ENCODE measurements around the gene CCDC83. TPM values are rescaled to one million over a fixed set of nuclear protein-coding genes. Genes with fewer than 3 reads are reported as not detected.

CCDC83 gene
- polyA plus RNA-seq, 3 donors, result not detected

GRCh38 chr11:85863855-85864254 lies 8.7 kb downstream of the CCDC83 start:
- no peak for TF ChIP-seq CTCF (IDR thresholded peaks at IDR 0.05)
- H3K4me2 ChIP-seq (replicated peaks; ENCODE audit: extremely low read depth, low read length, poor library complexity, severe bottlenecking), result no peak overlapping the region
- no peak overlapping the region for H3K4me3 Mint-ChIP-seq
- no peak overlapping the region for H3K27ac ChIP-seq (ENCODE audit: low read depth in 1 of 2, low read length in 2 of 2)
- intact Hi-C loops (cut with micrococcal nuclease), result loop anchor here in 1 of 2 donors (5.0 kb wide), 1 partner anchor 428 kb away; no protein-coding TSS in a partner anchor
- no peaks in the 10 kb centered on the region for H3K27me3 ChIP-seq (ENCODE audit: control insufficient read depth in 2 of 2, insufficient read depth in 2 of 2, low read length in 2 of 2)
- peaks cover 0 to 4% of the 10 kb centered on the region in 2 donors for H3K4me1 ChIP-seq (ENCODE audit: control insufficient read depth in 1 of 2, insufficient read depth in 2 of 2, low read length in 2 of 2)
- DNase-seq, result peak; percentile 15 to 37 (median 26)
- H2AFZ ChIP-seq (ENCODE audit: insufficient read depth, low read depth, low read length, poor library complexity, severe bottlenecking), result no peak overlapping the region
- H3K27ac Mint-ChIP-seq, result no peak overlapping the region
- no peaks in the 10 kb centered on the region for H3K36me3 Mint-ChIP-seq
- H3K4me3 ChIP-seq (replicated peaks in 1 of 3; ENCODE audit: low read depth in 2 of 3, low read length in 3 of 3), result no peak overlapping the region
- peaks cover 4% of the 10 kb centered on the region for H3K4me1 Mint-ChIP-seq
- H3K27me3 Mint-ChIP-seq (ENCODE audit: low read depth in 3 of 3), result peaks cover 0 to 2% (median 0%) of the 10 kb centered on the region in 3 donors
- H4K20me1 ChIP-seq (ENCODE audit: insufficient read depth, low read length), result no peaks in the 10 kb centered on the region
- H3K9ac ChIP-seq (ENCODE audit: insufficient read depth, low read length, poor library complexity, severe bottlenecking), result no peak overlapping the region
- no CpG with 5 or more reads among the region's 1 CpG for WGBS (ENCODE audit: insufficient coverage)
- no peaks in the 10 kb centered on the region for H3K9me3 Mint-ChIP-seq
- no peaks in the 10 kb centered on the region for H3K79me2 ChIP-seq (ENCODE audit: insufficient read depth, low read length)
- H3K36me3 ChIP-seq (replicated peaks in 1 of 2; ENCODE audit: control insufficient read depth in 1 of 2, insufficient read depth in 2 of 2, low read length in 2 of 2), result no peaks in the 10 kb centered on the region
- H3K9me3 ChIP-seq (replicated peaks in 1 of 2; ENCODE audit: control insufficient read depth in 1 of 2, insufficient read depth in 1 of 2, low read length in 2 of 2), result no peaks in the 10 kb centered on the region

- no peak overlapping the region for H3K27ac ChIP-seq (ENCODE audit: low read depth in 1 of 2, low read length in 2 of 2)
- Mint-ChIP-seq H3K4me3 (no peak overlapping the region), H3K9me3 (no peaks in the 10 kb centered on the region), H3K36me3 (no peaks in the 10 kb centered on the region), H3K27ac (no peak overlapping the region), H3K27me3 (ENCODE audit: low read depth in 3 of 3) (no peaks in the 10 kb centered on the region), H3K4me1 (peaks cover 4% of the 10 kb centered on the region)
- no peak overlapping the region for H2AFZ ChIP-seq (ENCODE audit: insufficient read depth, low read depth, low read length, poor library complexity, severe bottlenecking)
- H3K79me2 ChIP-seq (ENCODE audit: insufficient read depth, low read length), result no peaks in the 10 kb centered on the region
- H3K9ac ChIP-seq (ENCODE audit: insufficient read depth, low read length, poor library complexity, severe bottlenecking), result no peak overlapping the region
- H3K36me3 ChIP-seq (replicated peaks in 1 of 2; ENCODE audit: control insufficient read depth in 1 of 2, insufficient read depth in 2 of 2, low read length in 2 of 2), result no peaks in the 10 kb centered on the region
- no peaks in the 10 kb centered on the region for H4K20me1 ChIP-seq (ENCODE audit: insufficient read depth, low read length)
- TF ChIP-seq CTCF (IDR thresholded peaks at IDR 0.05), result no peak
- intact Hi-C loops (cut with micrococcal nuclease), result no loop called here
- no peak for DNase-seq
- H3K27me3 ChIP-seq (ENCODE audit: control insufficient read depth in 2 of 2, insufficient read depth in 2 of 2, low read length in 2 of 2), result no peaks in the 10 kb centered on the region
- H3K4me3 ChIP-seq (replicated peaks in 1 of 3; ENCODE audit: low read depth in 2 of 3, low read length in 3 of 3), result no peak overlapping the region
- peaks cover 0 to 4% of the 10 kb centered on the region in 2 donors for H3K4me1 ChIP-seq (ENCODE audit: control insufficient read depth in 1 of 2, insufficient read depth in 2 of 2, low read length in 2 of 2)
- H3K9me3 ChIP-seq (replicated peaks in 1 of 2; ENCODE audit: control insufficient read depth in 1 of 2, insufficient read depth in 1 of 2, low read length in 2 of 2), result no peaks in the 10 kb centered on the region
- 83% methylated on average over 1 of the region's 1 CpG for WGBS (ENCODE audit: insufficient coverage)
- no peak overlapping the region for H3K4me2 ChIP-seq (replicated peaks; ENCODE audit: extremely low read depth, low read length, poor library complexity, severe bottlenecking)
Observed at GRCh38 chr11:85866137-85866827, 11.1 kb downstream of the CCDC83 start.
